ENCODE data around the gene CCDC14.

CCDC14 gene

GRCh38 chr3:123920383-123920782 is 40.6 kb downstream of the CCDC14 start:
- no peak overlapping the region for H2AFZ ChIP-seq (ENCODE audit: low read length)
- peaks cover 4% of the 10 kb centered on the region; the same call in 1 of the 2 replicates for H3F3A ChIP-seq (ENCODE audit: low read depth)
- H3K4me2 ChIP-seq (ENCODE audit: low read depth, low read length, poor library complexity, severe bottlenecking): no peak overlapping the region
- H3K9ac ChIP-seq (ENCODE audit: low read depth, low read length, poor library complexity, severe bottlenecking): no peak overlapping the region
- H3K9me2 ChIP-seq (replicated peaks; ENCODE audit: low read depth, low read length): no peaks in the 10 kb centered on the region
- H3K4me3 ChIP-seq (ENCODE audit: low read length, poor library complexity, severe bottlenecking): no peak overlapping the region
- peaks cover 34% of the 10 kb centered on the region for H3K36me3 ChIP-seq (ENCODE audit: insufficient read depth, low read length)
- no peaks in the 10 kb centered on the region for H4K20me1 ChIP-seq (ENCODE audit: insufficient read depth, low read length, poor library complexity, severe bottlenecking)
- H3K79me2 ChIP-seq (ENCODE audit: insufficient read depth, low read length): no peaks in the 10 kb centered on the region
- no peaks in the 10 kb centered on the region for H3K4me1 ChIP-seq (ENCODE audit: insufficient read depth, low read length, poor library complexity, severe bottlenecking)
- H3K9me3 ChIP-seq (ENCODE audit: insufficient read depth, low read depth, low read length): peaks cover 30% of the 10 kb centered on the region
- TF ChIP-seq EZH2phosphoT487 (IDR thresholded peaks at IDR 0.05; ENCODE audit: borderline replicate concordance): no peak
- TF ChIP-seq CTCF (conservative IDR thresholded peaks at IDR 0.05; ENCODE audit: low read length): no peak
- H3K27me3 ChIP-seq (ENCODE audit: insufficient read depth, low read length, poor library complexity, severe bottlenecking): no peaks in the 10 kb centered on the region

GRCh38 chr3:123919353-123919752 is 41.7 kb downstream of the CCDC14 start:
- H3F3A ChIP-seq (ENCODE audit: low read depth): peaks cover 4% of the 10 kb centered on the region; the same call in 1 of the 2 replicates
- no peak overlapping the region for H3K4me3 ChIP-seq (ENCODE audit: low read length, poor library complexity, severe bottlenecking)
- no peaks in the 10 kb centered on the region for H3K9me2 ChIP-seq (replicated peaks; ENCODE audit: low read depth, low read length)
- peaks cover 27% of the 10 kb centered on the region for H3K9me3 ChIP-seq (ENCODE audit: insufficient read depth, low read depth, low read length)
- TF ChIP-seq CTCF (conservative IDR thresholded peaks at IDR 0.05; ENCODE audit: low read length): no peak
- no peak for TF ChIP-seq EZH2phosphoT487 (IDR thresholded peaks at IDR 0.05; ENCODE audit: borderline replicate concordance)
- H3K4me1 ChIP-seq (ENCODE audit: insufficient read depth, low read length, poor library complexity, severe bottlenecking): no peaks in the 10 kb centered on the region
- no peak overlapping the region for H3K4me2 ChIP-seq (ENCODE audit: low read depth, low read length, poor library complexity, severe bottlenecking)
- no peak overlapping the region for H2AFZ ChIP-seq (ENCODE audit: low read length)
- H4K20me1 ChIP-seq (ENCODE audit: insufficient read depth, low read length, poor library complexity, severe bottlenecking): no peaks in the 10 kb centered on the region
- peaks cover 36% of the 10 kb centered on the region; the same call in 1 of the 2 replicates for H3K36me3 ChIP-seq (ENCODE audit: insufficient read depth, low read length)
- no peaks in the 10 kb centered on the region for H3K27me3 ChIP-seq (ENCODE audit: insufficient read depth, low read length, poor library complexity, severe bottlenecking)
- no peak overlapping the region for H3K9ac ChIP-seq (ENCODE audit: low read depth, low read length, poor library complexity, severe bottlenecking)
- no peaks in the 10 kb centered on the region for H3K79me2 ChIP-seq (ENCODE audit: insufficient read depth, low read length)

GRCh38 chr3:123914829-123915228 is 46.2 kb downstream of the CCDC14 start:
- Histone ChIP-seq H3K4me3 (ENCODE audit: low read length, poor library complexity, severe bottlenecking) (no peak overlapping the region), H3K79me2 (ENCODE audit: insufficient read depth, low read length) (no peaks in the 10 kb centered on the region), H2AFZ (ENCODE audit: low read length) (no peak overlapping the region), H3K36me3 (ENCODE audit: insufficient read depth, low read length) (peaks cover 25% of the 10 kb centered on the region; the same call in 1 of the 2 replicates), H3K4me2 (ENCODE audit: low read depth, low read length, poor library complexity, severe bottlenecking) (no peak overlapping the region), H3K9me3 (ENCODE audit: insufficient read depth, low read depth, low read length) (peaks cover 10% of the 10 kb centered on the region; the same call in 1 of the 2 replicates), H3F3A (ENCODE audit: low read depth) (no peaks in the 10 kb centered on the region), H3K9ac (ENCODE audit: low read depth, low read length, poor library complexity, severe bottlenecking) (no peak overlapping the region), H3K9me2 (replicated peaks; ENCODE audit: low read depth, low read length) (no peaks in the 10 kb centered on the region), H4K20me1 (ENCODE audit: insufficient read depth, low read length, poor library complexity, severe bottlenecking) (no peaks in the 10 kb centered on the region), H3K27me3 (ENCODE audit: insufficient read depth, low read length, poor library complexity, severe bottlenecking) (no peaks in the 10 kb centered on the region), H3K4me1 (ENCODE audit: insufficient read depth, low read length, poor library complexity, severe bottlenecking) (peaks cover 7% of the 10 kb centered on the region)
- TF ChIP-seq EZH2phosphoT487 (IDR thresholded peaks at IDR 0.05; ENCODE audit: borderline replicate concordance): no peak
- no peak for TF ChIP-seq CTCF (conservative IDR thresholded peaks at IDR 0.05; ENCODE audit: low read length)
